HG02571 (cell line): ENCODE measurements around the gene ATOSA.

ENCODE experiments used
- ATAC-seq: cut with Tn5 transposase; IDR thresholded peaks from one replicate; pipeline ENCODE4 v1.9.1; 2021; ENCODE audit warnings: mild to moderate bottlenecking, moderate library complexity; ENCODE audit not compliant: unreplicated experiment

ATOSA gene

DNA sequence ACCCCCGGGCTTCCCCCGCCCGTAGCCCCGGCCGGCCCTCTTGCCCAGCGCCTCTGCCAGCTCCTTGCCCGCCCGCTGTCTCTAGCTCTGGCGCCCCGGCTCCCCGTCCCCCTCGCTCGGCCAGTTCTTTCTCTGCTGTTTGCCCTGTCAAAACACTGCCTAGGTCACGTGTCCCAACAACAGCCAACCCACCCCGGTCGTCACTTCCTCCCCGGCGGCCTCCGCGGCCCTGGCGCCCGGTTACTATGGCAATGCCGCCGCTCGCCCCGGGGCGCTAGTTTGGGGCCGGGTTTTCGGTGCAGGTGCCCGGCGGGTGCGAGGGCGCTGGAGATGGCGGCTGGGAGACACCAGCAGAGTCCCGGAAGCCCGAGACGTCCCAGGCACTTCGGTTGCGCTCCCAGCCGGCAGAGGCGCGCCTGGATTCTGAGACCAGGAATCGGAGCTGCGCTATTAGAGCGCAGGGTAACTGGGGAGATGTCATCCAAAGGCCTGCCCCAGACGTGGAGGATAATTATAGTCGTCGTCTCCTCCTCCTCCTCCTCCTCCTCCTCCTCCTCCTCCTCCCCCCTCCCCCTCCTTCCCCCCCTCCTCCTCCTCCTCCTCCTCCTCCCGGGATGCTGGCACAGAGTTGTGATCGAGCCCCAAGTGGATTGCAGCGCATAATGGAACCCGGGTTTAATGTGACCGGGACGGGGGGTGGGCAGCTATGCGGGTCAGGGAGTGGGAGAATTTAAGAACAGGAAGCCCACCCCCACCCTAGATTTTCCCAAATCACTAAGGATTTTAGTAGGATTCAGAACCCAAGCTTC is at the start of gene ATOSA:
Gene ATOSA (minus strand): TSS at position 157 of the 809 bp plus-strand sequence. CDS start 1,367 bp downstream, outside the sequence.
- peak; percentile 69 for ATAC-seq

DNA sequence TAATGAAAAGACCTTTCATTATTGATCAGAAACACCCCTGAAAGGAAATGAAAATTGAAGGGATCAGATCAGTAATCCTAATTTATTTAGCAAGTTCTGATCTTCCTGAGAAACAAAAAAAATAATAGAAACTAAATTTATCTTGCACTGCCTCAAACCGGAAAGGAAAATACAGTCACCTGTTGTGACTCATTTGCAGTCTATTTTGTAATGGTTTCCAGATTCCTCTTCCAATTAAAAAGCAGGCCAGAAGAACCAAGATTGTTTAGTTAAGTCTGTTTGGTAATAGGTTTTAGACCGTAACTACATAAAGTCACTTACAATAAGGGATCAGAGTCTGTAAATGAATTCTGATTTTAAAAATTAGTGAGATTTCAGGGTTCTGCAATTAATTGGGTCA is 49.7 kb upstream of the ATOSA start:
- ATAC-seq, result no peak

DNA sequence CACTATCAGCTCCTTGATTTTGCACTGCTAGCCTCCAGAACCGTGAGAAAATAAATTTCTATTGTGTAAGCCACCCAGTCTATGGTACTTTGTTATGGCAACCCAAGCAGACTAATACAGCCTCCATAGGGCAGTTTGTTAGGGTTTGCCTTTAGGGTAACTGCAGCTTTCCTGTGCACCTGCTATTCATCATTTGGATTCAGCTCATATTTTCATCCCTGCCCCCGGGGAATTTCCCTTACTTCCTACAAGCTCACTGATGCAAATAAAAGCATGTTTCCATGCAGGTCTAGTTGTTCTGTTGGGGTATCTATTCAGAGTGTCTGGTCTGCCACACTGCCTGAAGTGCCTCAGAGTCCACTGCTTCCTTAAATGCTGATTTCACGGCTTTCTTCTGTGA is 48.6 kb upstream of the ATOSA start:
- ATAC-seq, result no peak

- ATAC-seq, result no peak
These were observed 47.0 kb upstream of the ATOSA start for GRCh38 chr15:52726195-52726594.

- no peak for ATAC-seq
These were observed 39.4 kb upstream of the ATOSA start for GRCh38 chr15:52718551-52718950.

DNA sequence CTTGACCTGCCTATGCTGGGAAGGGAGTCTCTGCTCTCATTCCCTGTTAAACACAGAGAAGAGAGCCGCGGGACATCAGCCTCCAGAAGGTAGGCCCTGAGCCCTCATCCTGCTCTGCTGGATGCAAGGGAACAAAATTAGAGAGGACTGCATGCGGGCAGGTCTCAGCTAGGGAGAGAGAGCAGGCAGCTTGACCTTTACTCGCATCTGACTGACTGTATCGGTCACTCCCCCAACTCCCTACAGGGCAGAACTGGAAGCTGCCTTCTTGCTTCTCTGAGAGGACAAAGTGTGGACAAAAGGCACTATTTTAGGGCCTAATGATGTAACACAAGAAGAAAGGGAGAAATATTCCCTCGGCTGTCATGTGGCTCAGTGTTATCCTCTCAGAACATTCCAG is 38.7 kb upstream of the ATOSA start:
- no peak for ATAC-seq

GRCh38 chr15:52717481-52717880 is 38.3 kb upstream of the ATOSA start:
- no peak for ATAC-seq

DNA sequence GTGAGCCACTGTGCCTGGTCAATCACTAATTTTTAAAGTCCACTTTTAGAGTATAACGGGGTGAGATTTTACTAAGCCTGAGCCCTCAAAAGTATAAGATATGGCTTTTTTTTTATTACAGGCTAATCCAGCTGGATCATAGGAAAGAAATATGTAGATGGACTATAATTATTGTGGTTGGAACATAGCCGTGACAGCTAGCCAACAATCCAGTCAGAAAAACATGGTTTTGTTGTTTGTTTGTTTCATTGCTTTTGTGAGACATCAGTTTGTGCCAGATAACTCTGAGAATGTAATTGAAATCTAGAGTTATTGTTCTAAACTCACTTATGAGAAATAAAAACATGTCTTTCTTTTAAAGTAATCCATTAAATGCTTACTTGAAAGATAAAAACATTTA is 37.3 kb upstream of the ATOSA start:
- ATAC-seq, result no peak

DNA sequence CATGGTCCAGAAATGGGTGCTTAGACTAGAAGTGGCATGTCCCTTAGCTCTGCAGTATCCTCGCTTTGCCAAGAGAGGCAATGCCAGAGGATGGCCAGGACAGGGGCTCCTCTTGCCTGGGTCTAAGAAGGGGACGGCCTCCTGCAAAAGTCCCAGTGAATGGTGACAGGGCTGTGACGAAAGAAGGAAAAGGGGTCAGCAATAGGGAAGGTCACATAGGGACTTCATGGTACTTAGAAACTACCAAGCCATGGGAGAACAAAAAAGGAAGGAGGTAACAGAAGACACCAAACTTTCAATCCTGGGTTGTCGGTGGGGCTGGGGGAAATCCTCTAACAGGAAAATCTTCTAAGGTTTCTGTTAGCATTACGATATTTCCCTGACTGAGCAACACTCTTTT is 36.2 kb upstream of the ATOSA start:
- ATAC-seq, result no peak

DNA sequence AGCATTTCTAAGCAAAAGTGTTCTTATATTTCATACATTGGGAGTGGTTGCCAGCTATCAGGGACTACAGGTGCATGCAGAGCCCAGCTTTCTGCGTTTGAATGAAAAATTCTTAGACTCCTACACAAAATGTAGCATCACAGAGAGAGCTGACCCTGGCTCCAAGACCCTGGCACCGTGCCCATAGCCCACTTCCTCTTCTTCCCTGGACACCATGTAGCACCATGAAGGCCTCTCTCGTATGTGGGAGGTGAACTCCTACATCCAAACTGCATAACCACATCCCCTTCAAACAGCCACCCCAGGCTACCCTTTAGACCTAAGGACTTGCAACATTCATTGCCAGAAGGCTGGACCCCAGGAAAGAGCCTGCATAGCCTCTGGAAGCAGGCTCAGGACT is 35.8 kb upstream of the ATOSA start:
- no peak for ATAC-seq

- ATAC-seq, result no peak
These were observed 31.7 kb upstream of the ATOSA start for GRCh38 chr15:52710708-52711389.

DNA sequence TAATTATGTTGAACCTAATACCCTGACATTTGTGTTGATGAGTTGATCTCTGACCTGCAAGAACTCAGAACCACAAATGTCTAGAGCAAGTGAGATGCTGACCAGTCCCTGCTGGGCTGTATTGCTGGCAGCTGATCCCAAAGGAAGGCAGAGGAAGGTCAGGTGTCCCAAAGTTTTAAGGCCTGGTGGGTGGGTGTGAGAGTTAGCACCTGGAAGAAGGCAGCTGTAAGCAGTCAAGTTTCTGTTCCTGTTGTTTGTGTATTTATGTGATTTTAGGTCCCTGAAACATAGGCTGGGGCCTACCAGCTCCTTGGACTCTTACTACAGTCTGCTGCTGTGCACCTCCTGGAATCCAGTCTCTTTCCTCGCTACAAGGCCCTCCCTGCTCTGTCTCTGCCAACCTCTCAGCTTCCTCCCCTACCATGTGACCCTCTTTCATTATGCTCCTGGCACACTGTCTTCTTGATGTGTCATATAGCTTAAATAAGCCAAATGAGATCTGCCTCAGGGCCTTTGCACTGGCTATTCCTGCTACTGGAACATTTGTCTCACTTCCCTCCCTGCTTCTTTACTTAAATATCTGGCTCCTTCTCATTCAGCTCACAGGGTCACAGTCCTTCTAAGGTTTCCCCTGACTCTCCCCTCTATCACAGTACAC is 31.0 kb upstream of the ATOSA start:
- peak; percentile 43 for ATAC-seq

GRCh38 chr15:52709187-52709981 is 30.2 kb upstream of the ATOSA start:
- peak; percentile 79 for ATAC-seq

DNA sequence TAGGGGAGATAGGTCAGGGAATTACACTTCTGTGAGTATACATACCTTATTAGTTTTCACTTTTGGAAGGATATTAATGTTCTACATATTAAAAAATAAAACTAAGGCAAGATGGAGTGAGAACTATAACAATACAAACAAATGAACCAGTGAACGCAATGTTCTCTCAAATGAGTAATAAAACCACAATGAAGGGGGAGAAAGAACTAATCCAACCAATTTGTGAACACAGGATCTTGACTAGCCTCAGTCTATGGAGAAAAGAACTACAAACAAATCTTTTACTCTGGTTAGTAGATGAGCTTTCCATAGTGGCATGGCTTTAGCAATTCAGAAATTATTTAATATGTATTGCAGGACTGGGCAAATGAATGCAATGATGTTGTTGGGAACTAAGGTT is 26.9 kb upstream of the ATOSA start:
- ATAC-seq, result no peak

GRCh38 chr15:52702390-52702789 is 23.2 kb upstream of the ATOSA start:
- no peak for ATAC-seq

DNA sequence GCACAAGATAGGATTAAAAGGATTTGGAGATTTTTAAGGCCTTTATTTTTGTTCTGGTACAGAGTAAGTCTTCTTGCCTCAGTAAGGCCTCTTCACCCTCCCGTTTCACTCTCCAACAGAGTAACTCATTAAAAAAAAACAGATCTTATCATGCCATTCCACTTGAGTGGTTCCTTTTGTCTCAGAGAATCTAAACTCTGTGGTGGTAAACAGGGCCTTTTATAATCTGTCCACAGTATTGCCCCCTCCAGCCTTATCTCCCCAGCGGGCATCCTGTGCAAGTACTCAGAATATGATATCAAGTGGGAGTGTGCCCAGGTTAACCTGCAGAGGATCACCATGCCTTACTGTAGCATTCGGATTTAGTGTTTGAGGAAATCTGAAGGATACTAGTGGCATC is 20.3 kb upstream of the ATOSA start:
- ATAC-seq, result no peak

GRCh38 chr15:52698514-52698913 is 19.3 kb upstream of the ATOSA start:
- ATAC-seq, result no peak

DNA sequence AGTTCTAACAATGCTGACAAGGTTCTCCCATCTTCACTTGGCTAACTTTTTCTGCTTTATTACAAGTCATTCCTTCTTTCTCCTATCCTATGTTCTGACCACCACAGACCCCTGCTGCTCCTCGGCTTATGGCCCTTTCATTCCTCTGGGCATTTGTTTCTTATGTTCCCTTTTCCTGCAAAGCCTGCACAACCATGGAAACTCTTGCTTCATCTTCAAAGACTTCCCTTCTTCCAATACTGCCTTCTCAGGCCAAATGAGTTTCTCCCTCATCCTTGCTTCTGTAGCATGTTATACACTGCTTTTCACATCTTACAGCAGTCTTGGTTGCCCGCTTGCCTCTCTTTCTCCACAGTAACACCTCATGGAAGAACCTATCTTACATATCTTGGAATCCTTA is 17.9 kb upstream of the ATOSA start:
- no peak for ATAC-seq

- no peak for ATAC-seq
These were observed 16.0 kb upstream of the ATOSA start for GRCh38 chr15:52695154-52695553.

DNA sequence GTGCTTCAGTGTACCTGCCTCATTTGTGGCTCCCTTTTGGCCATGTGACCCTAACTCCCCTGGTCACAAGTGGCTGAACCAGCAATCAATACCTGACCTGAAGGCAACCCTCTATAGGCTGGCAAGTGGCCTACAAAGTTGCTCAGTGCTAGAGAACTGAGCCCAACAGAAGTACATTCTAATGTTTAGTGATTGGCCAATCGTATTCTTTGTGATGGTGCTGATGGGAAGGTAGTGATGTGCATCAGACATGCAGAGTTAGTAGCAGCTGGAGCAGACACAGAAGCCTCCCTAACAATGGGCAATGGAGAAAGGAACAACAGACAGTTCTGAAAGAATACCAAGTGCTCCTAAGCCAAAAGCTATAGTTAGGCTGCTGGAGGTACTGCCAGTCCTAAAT is 10.4 kb upstream of the ATOSA start:
- no peak for ATAC-seq

DNA sequence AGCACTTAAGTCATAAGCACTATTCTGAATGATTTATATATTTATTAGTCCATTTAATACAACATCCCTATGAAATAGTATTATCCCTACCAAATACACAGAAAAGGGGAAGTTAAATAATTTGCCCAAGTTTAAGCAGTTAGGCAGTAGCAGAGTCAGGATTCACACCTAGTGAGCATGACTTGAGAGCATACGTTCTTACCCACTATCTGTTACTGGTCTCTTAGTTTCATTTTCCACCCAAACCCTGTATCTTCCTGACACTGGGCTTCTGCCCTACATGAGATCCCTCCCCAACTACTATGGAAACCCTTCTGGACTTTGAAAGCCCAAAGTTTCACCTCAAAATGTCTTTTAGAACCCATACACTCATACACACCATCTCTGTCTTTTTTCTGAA is 4.4 kb upstream of the ATOSA start:
- ATAC-seq, result peak; percentile 35
